ENCODE measurements around the gene KLHL29.

GRCh38 chr2:23653326-23653725, 268.3 kb downstream of the KLHL29 start:
- TF ChIP-seq CTCF (IDR thresholded peaks at IDR 0.05; ENCODE audit: poor library complexity) (no peak), EZH2 (IDR thresholded peaks at IDR 0.05; ENCODE audit: borderline replicate concordance) (no peak), EZH2phosphoT487 (IDR thresholded peaks at IDR 0.05; ENCODE audit: low read depth, severe bottlenecking, unreplicated experiment) (no peak)

Data from hepatocyte (in vitro differentiated cells).